GM12878 (cell line): ENCODE data around the gene ZBTB39. TPM values are rescaled to one million over a fixed set of nuclear protein-coding genes. Genes with fewer than 3 reads are reported as not detected.

ENCODE experiments used
- ATAC-seq: fragments of 200-7000 bp; cut with Tn5 transposase; 3 replicates; pipeline ENCODE4 v1.9.1; 2020; ENCODE audit warnings: mild to moderate bottlenecking, moderate library complexity
- BruUV-seq: library from RNA; stranded (reverse); fragments of 400-500 nt; replicated peaks from 2 replicates; lab custom pipeline; 2021; lab: Mats Ljungman, UMichigan
- CTCF ChIA-PET: fragments of 300-600 bp; sonication (Branson Sonifier 250); formaldehyde crosslinking; extraction: SDS; loops from one replicate; lab custom pipeline; 2021; ENCODE audit warnings: inconsistent platforms; lab: Yijun Ruan, JAX
- POLR2A ChIA-PET: fragments of 350-600 bp; formaldehyde crosslinking; extraction: SDS; loops from one replicate; lab custom pipeline; 2021; ENCODE audit warnings: inconsistent platforms; lab: Charles Lee
- RAD21 ChIA-PET: fragments of 300-600 bp; sonication (Branson Sonifier 250); formaldehyde crosslinking; loops from one replicate; lab custom pipeline; 2023; ENCODE audit warnings: antibody characterized with exemption; ENCODE audit not compliant: unreplicated experiment; lab: Charles Lee
- SMC1A ChIA-PET: fragments of 300-600 bp; sonication (Branson Sonifier 250); formaldehyde crosslinking; loops from one replicate; lab custom pipeline; 2023; ENCODE audit not compliant: unreplicated experiment, uncharacterized antibody; lab: Charles Lee
- DNase-seq: peaks from one replicate; pipeline ENCODE4 v3.0.0-alpha.2; 2011; ENCODE audit warnings: low read depth, low spot score
- FAIRE-seq: peaks from 3 replicates; lab custom pipeline; 2011; peaks lifted over from hg19 to GRCh38; lab: Jason Lieb, UNC
- H2AFZ ChIP-seq: 2 replicates; pipeline ENCODE4 v1.6.0; 2011; ENCODE audit warnings: low read depth, low read length, control low read depth; ENCODE audit not compliant: control insufficient read depth
- H3K27ac ChIP-seq: 2 replicates; pipeline ENCODE4 v1.5.1; 2011; ENCODE audit warnings: control low read depth; ENCODE audit not compliant: control insufficient read depth, insufficient read depth
- H3K27me3 ChIP-seq, 2 experiments: replicated peaks in 1 of 2; 2 replicates each; pipeline versions ENCODE4 v1.6.0 to v1.6.1; 2011; ENCODE audit warnings: low read length in 1 of 2; ENCODE audit not compliant: control insufficient read depth in 2 of 2, insufficient read depth in 2 of 2
- H3K36me3 ChIP-seq, 2 experiments: 2 replicates each; pipeline ENCODE4 v1.5.1; 2011; ENCODE audit warnings: low read length in 1 of 2; ENCODE audit not compliant: control insufficient read depth in 2 of 2, insufficient read depth in 2 of 2
- H3K4me1 ChIP-seq: 2 replicates; pipeline ENCODE4 v1.6.1; 2011; ENCODE audit warnings: mild to moderate bottlenecking, low read length, moderate library complexity, mixed read lengths; ENCODE audit not compliant: control insufficient read depth, insufficient read depth
- H3K4me2 ChIP-seq: 2 replicates; pipeline ENCODE4 v1.6.0; 2011; ENCODE audit warnings: control low read depth; ENCODE audit not compliant: control insufficient read depth, insufficient read depth
- H3K4me3 ChIP-seq: fragments of 200-600 bp; sonication (generic); 2 replicates; pipeline ENCODE4 v1.5.1; 2016
- H3K79me2 ChIP-seq: 2 replicates; pipeline ENCODE4 v1.6.0; 2011; ENCODE audit warnings: low read length; ENCODE audit not compliant: control insufficient read depth, insufficient read depth
- H3K9ac ChIP-seq: 2 replicates; pipeline ENCODE4 v1.8.0; 2011; ENCODE audit warnings: low read length, control low read depth, mixed read lengths; ENCODE audit not compliant: control insufficient read depth, insufficient read depth
- H3K9me3 ChIP-seq: replicated peaks from 3 replicates; pipeline ENCODE4 v1.5.1; 2011; ENCODE audit warnings: mild to moderate bottlenecking, low read length; ENCODE audit not compliant: control insufficient read depth, insufficient read depth
- H4K20me1 ChIP-seq: 2 replicates; pipeline ENCODE4 v1.6.0; 2011; ENCODE audit not compliant: control insufficient read depth, insufficient read depth
- BRCA1 ChIP-seq: IDR thresholded peaks from 2 replicates; pipeline ENCODE4 v1.6.1; 2011; ENCODE audit warnings: low read depth, low read length, improper control_type of control experiment
- CBFB ChIP-seq: IDR thresholded peaks from 2 replicates; pipeline ENCODE4 v1.6.1; 2016; ENCODE audit warnings: antibody characterized with exemption, low read depth
- CREB1 ChIP-seq: IDR thresholded peaks from 2 replicates; pipeline ENCODE4 v1.6.1; 2012; ENCODE audit warnings: low read depth, mild to moderate bottlenecking, inconsistent platforms
- KAT2A ChIP-seq: conservative IDR thresholded peaks from 2 replicates; pipeline ENCODE4 v1.6.1; 2011; ENCODE audit warnings: low read depth, low read length; ENCODE audit not compliant: control insufficient read depth
- KDM1A ChIP-seq: fragments of 200-600 bp; sonication (generic); IDR thresholded peaks from 2 replicates; pipeline ENCODE4 v1.6.1; 2016; ENCODE audit warnings: borderline replicate concordance
- LARP7 ChIP-seq: fragments of 450-650 bp; IDR thresholded peaks from 2 replicates; pipeline ENCODE4 v1.6.1; 2017; ENCODE audit warnings: mild to moderate bottlenecking
- MEF2B ChIP-seq: fragments of 450-650 bp; IDR thresholded peaks from 2 replicates; pipeline ENCODE4 v1.6.1; 2018; ENCODE audit warnings: mild to moderate bottlenecking, moderate library complexity; ENCODE audit not compliant: partially characterized antibody, poor library complexity, severe bottlenecking
- MTA2 ChIP-seq: fragments of 450-650 bp; IDR thresholded peaks from 2 replicates; pipeline ENCODE4 v1.6.1; 2016; ENCODE audit warnings: low read depth, mild to moderate bottlenecking, moderate library complexity
- NFYB ChIP-seq: IDR thresholded peaks from 2 replicates; pipeline ENCODE4 v1.6.1; 2011; ENCODE audit warnings: low read depth, mild to moderate bottlenecking, low read length, improper control_type of control experiment, moderate library complexity; ENCODE audit not compliant: insufficient read depth
- NR2F1 ChIP-seq: fragments of 450-650 bp; conservative IDR thresholded peaks from 2 replicates; pipeline ENCODE4 v1.6.1; 2017; ENCODE audit warnings: mild to moderate bottlenecking
- RB1 ChIP-seq: fragments of 450-650 bp; formaldehyde crosslinking; IDR thresholded peaks from 2 replicates; pipeline ENCODE4 v1.6.1; 2017; ENCODE audit warnings: mild to moderate bottlenecking, borderline replicate concordance
- SMAD5 ChIP-seq: IDR thresholded peaks from 2 replicates; pipeline ENCODE4 v1.6.1; 2016; ENCODE audit warnings: antibody characterized with exemption, low read depth
- SRF ChIP-seq, 2 experiments: IDR thresholded peaks; 2 replicates each; pipeline ENCODE4 v1.6.1; 2011; ENCODE audit warnings: low read depth in 2 of 2, low read length in 2 of 2, mild to moderate bottlenecking in 1 of 2, moderate library complexity in 1 of 2
- TBL1XR1 ChIP-seq: IDR thresholded peaks from 2 replicates; pipeline ENCODE4 v1.6.1; 2012; ENCODE audit warnings: low read depth, low read length, improper control_type of control experiment
- ZBTB4 ChIP-seq: fragments of 450-650 bp; formaldehyde crosslinking; IDR thresholded peaks from 2 replicates; pipeline ENCODE4 v1.4.0; 2022; ENCODE audit warnings: mild to moderate bottlenecking, moderate library complexity
- ZNF622 ChIP-seq: fragments of 450-650 bp; IDR thresholded peaks from 2 replicates; pipeline ENCODE4 v1.6.1; 2017; ENCODE audit warnings: mild to moderate bottlenecking, inconsistent platforms
- WGBS: methylation state at CpG from one replicate; pipeline ENCODE4 v1.1.6; 2016; ENCODE audit warnings: low lambda C conversion rate; ENCODE audit not compliant: insufficient replicate concordance, insufficient coverage; ENCODE audit errors: missing lambda C conversion rate; 5-methylcytosine and 5-hydroxymethylcytosine counted together
- in situ Hi-C: fragments of 300-500 bp; cut with MboI; formaldehyde crosslinking; loops from 9 replicates; pipeline ENCODE4 v1.14.3; 2018; ENCODE audit warnings: mixed read lengths
- intact Hi-C: fragments of 100-400 bp; cut with micrococcal nuclease; formaldehyde crosslinking; loops from one replicate; pipeline ENCODE4 v1.14.2; 2022; ENCODE audit not compliant: unreplicated experiment
- polyA plus RNA-seq, 11 experiments: library from polyadenylated mRNA; depleted of rRNA in 4 of 11; unstranded in 6 of 11; stranded (reverse) in 5 of 11; fragments of >200 nt; fragmentation: Nextera tagmentation in 4 of 11; fragmentation: Illumina TruSeq in 1 of 11; extraction: Ambion mirVana in 4 of 11; extraction: Trizol in 1 of 11; gene quantifications; 1 replicate in 1 of 11; 2 replicates in 10 of 11; pipeline versions ENCODE4 v1.2.1 to v1.2.3, GENCODE V29; 2011 to 2016; ENCODE audit warnings: inconsistent platforms in 2 of 11, missing spikeins in 2 of 11, low read depth in 1 of 11
- total RNA-seq, 4 experiments: library from RNA; depleted of rRNA in 3 of 4; stranded (reverse); fragments of >200 nt in 3 of 4; fragmentation: Illumina TruSeq in 1 of 4; extraction: Trizol in 1 of 4; gene quantifications; 2 replicates each; pipeline versions ENCODE4 v1.2.1 to v1.2.3, GENCODE V29; 2013 to 2021
- TF ChIP-seq, protein P1 (sequence below): fragments of 450-650 bp; formaldehyde crosslinking; IDR thresholded peaks from 2 replicates; pipeline ENCODE4 v1.4.0; 2020; ENCODE audit warnings: mild to moderate bottlenecking, moderate library complexity

Gene ZBTB39
- total and polyA plus RNA-seq, 10 of the 15 experiments (the other 5 are each of a cell fraction or from before 2014, with no cell fraction given): 0.88 to 6.8 (median 4.4) TPM

DNA sequence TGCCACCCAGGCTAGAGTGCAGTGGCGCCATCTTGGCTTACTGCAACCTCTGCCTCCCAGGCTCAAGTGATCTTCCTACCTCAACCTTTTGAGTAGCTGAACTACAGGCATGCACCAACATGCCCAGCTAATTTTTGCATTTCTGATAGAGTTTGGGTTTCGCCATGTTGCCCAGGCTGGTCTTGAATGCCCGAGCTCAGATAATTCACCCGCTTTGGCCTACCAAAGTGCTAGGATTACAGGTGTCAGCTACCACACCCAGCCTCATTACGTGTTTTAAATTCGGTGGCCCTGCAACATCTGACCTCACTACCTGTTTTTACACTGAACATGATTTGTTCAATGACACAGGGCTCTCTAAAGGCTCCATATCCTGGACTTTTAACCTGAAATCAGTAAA lies 26.1 kb downstream of the ZBTB39 start (continued):
- TF ChIP-seq, protein P1, sequence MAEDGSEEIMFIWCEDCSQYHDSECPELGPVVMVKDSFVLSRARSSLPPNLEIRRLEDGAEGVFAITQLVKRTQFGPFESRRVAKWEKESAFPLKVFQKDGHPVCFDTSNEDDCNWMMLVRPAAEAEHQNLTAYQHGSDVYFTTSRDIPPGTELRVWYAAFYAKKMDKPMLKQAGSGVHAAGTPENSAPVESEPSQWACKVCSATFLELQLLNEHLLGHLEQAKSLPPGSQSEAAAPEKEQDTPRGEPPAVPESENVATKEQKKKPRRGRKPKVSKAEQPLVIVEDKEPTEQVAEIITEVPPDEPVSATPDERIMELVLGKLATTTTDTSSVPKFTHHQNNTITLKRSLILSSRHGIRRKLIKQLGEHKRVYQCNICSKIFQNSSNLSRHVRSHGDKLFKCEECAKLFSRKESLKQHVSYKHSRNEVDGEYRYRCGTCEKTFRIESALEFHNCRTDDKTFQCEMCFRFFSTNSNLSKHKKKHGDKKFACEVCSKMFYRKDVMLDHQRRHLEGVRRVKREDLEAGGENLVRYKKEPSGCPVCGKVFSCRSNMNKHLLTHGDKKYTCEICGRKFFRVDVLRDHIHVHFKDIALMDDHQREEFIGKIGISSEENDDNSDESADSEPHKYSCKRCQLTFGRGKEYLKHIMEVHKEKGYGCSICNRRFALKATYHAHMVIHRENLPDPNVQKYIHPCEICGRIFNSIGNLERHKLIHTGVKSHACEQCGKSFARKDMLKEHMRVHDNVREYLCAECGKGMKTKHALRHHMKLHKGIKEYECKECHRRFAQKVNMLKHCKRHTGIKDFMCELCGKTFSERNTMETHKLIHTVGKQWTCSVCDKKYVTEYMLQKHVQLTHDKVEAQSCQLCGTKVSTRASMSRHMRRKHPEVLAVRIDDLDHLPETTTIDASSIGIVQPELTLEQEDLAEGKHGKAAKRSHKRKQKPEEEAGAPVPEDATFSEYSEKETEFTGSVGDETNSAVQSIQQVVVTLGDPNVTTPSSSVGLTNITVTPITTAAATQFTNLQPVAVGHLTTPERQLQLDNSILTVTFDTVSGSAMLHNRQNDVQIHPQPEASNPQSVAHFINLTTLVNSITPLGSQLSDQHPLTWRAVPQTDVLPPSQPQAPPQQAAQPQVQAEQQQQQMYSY (CRISPR knock-in tag): no peak
- TF ChIP-seq LARP7: no peak
- TF ChIP-seq CREB1: no peak

- in situ Hi-C loops (no loop called here), intact Hi-C loops (no loop called here)
- ATAC-seq (no peak), DNase-seq (no peak), FAIRE-seq (no peak)
- RAD21 ChIA-PET: no interaction called here
- Histone ChIP-seq H4K20me1 (no peaks in the 10 kb centered on the region), H3K79me2 (no peaks in the 10 kb centered on the region), H3K9me3 (no peaks in the 10 kb centered on the region), H3K4me2 (no peak overlapping the region), H3K4me1 (no peaks in the 10 kb centered on the region), H3K9ac (no peak overlapping the region), H3K36me3 (no peaks in the 10 kb centered on the region), H2AFZ (no peak overlapping the region), H3K27me3 (no peaks in the 10 kb centered on the region), H3K27ac (no peak overlapping the region), H3K4me3 (no peak overlapping the region)
- 75% methylated on average over 3 of the region's 3 CpGs for WGBS
- no TSS peak for BruUV-seq
- CTCF ChIA-PET: no interaction called here
- SMC1A ChIA-PET: no interaction called here
- POLR2A ChIA-PET: no interaction called here
- TF ChIP-seq RB1 (no peak), CBFB (no peak), BRCA1 (no peak), ZNF622 (no peak), ZBTB4 (CRISPR knock-in tag) (no peak), KDM1A (no peak), LARP7 (no peak), MTA2 (no peak), NFYB (no peak), TBL1XR1 (no peak), CREB1 (no peak), SRF (IDR thresholded peaks at IDR 0.05; ENCODE audit: low read depth in 2 of 2, low read length in 2 of 2) (no peak), KAT2A (no peak), NR2F1 (no peak), SMAD5 (no peak), MEF2B (no peak)
These were observed 26.7 kb downstream of the ZBTB39 start for GRCh38 chr12:56979628-56980027.
